Stimulated activated CD4-positive, alpha-beta T cell treated with anti-CD3 and anti-CD28 coated beads, Interleukin-15, amount 100 ng/mL, for 48 hours (primary cell): Measurements from ENCODE around the gene MCOLN1.
"Not testable (repeated sequence)": the region's sequence is repeated elsewhere in the genome, so short reads cannot be mapped to it uniquely, and the experiment has no call there.

Source experiments
- DNase-seq, 2 donors: peaks; one replicate each; pipeline ENCODE4 v3.0.0-alpha.2; 2020; ENCODE audit warnings: low read depth in 2 of 2

MCOLN1 gene

GRCh38 chr19:7524992-7525739 is 2.7 kb downstream of the MCOLN1 start:
- DNase-seq: no peak

GRCh38 chr19:7526059-7526929 is 3.9 kb downstream of the MCOLN1 start:
- DNase-seq: no peak

GRCh38 chr19:7527516-7528191 is 5.2 kb downstream of the MCOLN1 start:
- DNase-seq: no peak

- DNase-seq: no peak
These were observed 5.7 kb downstream of the MCOLN1 start for GRCh38 chr19:7528192-7528519.

GRCh38 chr19:7528522-7529245 is 6.3 kb downstream of the MCOLN1 start:
- no peak for DNase-seq

GRCh38 chr19:7529246-7529600 is 6.8 kb downstream of the MCOLN1 start:
- no peak for DNase-seq

GRCh38 chr19:7529610-7530490 is 7.4 kb downstream of the MCOLN1 start:
- DNase-seq: no peak

- DNase-seq: no peak
These were observed 11.0 kb downstream of the MCOLN1 start for GRCh38 chr19:7533281-7533885.

GRCh38 chr19:7533925-7534480 is 11.6 kb downstream of the MCOLN1 start:
- DNase-seq: peak; percentile 71 to 76

- peak in 1 of 2 donors; percentile 36 for DNase-seq
These were observed 12.2 kb downstream of the MCOLN1 start for GRCh38 chr19:7534531-7535046.

- peak; percentile 86 to 93 for DNase-seq
These were observed 12.9 kb downstream of the MCOLN1 start, which contains the start of gene PNPLA6 for GRCh38 chr19:7535047-7535997. Gene PNPLA6, plus strand, starts transcription at chr19:7535717. Its CDS starts 72 bp downstream, at chr19:7535789.

GRCh38 chr19:7535998-7536695 is 13.7 kb downstream of the MCOLN1 start:
- no peak for DNase-seq

GRCh38 chr19:7538990-7539389 is 16.6 kb downstream of the MCOLN1 start:
- not testable (repeated sequence) for DNase-seq

- no peak for DNase-seq
These were observed 17.5 kb downstream of the MCOLN1 start for GRCh38 chr19:7539827-7540425.

- DNase-seq: peak; percentile 26 to 39
These were observed 18.5 kb downstream of the MCOLN1 start for GRCh38 chr19:7540761-7541474.

GRCh38 chr19:7541475-7541824 is 19.0 kb downstream of the MCOLN1 start:
- no peak for DNase-seq

GRCh38 chr19:7541828-7542443 is 19.5 kb downstream of the MCOLN1 start:
- no peak for DNase-seq
